Activated CD4-positive, alpha-beta T cell treated with anti-CD3 and anti-CD28 coated beads, Interleukin-2, Interleukin-6, amounts not matched to agents 100 ng/mL and 50 ng/mL, durations not matched to agents 16 hours and 8 hours (primary cell): Measurements from ENCODE around the gene PPT2.

Experiments
- DNase-seq: peaks from one replicate; pipeline ENCODE4 v3.0.0-alpha.2; 2020

The PPT2 gene

DNA sequence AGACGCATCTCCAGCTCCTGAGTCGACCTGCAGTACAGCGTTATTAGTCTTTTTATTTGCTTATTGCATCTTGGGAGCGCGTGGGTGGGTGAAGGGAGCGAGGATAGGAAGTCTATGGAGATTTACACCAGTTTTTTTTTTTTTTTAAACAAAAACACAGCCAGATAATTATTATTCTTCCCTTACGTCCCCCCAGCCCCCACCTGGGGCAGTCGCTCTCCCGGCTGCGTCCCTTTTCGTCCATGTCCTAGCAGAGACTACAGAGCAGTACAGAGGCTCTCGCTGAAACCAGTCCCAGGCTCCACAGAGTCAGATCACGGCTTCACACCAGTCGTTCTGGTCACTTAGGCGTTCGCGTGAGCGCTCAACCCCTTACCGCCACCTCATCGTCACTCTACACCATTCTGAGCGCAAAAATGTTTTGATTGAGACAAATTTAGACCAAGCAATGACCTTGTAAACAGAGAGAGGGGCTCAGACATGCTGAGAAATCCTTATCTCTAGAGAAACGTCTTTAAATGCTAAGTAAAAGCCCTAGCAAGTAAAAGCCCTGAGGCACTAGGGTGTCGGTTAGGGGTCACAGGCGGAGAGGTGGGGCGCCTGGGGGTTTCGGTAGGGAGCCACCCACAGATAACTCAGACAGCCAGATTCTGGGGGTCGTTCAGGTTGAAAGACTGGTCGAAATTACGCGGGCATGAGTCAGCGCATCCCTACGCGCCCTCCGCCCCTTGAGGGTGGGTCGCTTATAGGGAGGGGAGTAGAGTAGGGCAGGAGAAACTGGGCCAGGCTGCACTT is 975 bp upstream of the PPT2 start:
- no peak for DNase-seq

DNA sequence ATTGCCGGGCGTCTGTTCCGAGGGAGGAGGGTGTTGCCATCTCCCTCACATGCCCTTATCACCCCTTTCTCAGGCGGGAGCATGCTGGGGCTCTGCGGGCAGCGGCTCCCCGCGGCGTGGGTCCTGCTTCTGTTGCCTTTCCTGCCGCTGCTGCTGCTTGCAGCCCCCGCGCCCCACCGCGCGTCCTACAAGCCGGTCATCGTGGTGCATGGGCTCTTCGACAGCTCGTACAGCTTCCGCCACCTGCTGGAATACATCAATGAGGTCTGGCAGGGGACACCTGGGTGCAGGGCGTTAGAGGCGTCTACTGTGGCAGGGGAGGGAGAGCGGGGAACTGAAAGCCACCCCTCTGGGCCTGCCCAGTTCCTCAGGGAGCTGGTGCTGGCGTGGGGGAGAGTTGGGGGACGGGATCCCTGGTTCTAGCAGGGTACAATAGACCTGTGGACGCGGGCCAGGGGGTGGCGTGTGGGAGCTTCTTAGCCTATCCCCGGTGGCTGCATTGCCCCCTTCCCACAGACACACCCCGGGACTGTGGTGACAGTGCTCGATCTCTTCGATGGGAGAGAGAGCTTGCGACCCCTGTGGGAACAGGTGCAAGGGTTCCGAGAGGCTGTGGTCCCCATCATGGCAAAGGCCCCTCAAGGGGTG is 697 bp downstream of the PPT2 start:
- peak; percentile 66 for DNase-seq

DNA sequence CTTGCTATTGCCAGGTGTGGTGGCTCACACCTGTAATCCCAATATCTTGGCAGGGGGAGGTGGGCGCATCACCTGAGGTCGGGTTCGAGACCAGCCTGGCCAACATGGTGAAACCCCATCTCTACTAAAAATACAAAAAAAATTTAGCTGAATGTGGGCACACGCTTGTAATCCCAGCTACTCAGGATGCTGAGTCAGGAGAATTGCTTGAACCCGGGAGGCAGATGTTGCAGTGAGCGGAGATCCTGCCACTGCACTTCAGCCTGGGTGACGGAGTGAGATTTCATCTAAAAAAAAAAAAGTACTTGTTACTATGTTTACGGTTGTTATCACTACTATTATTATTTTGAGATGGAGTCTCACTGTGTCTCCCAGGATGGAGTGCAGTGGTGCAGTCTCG is 3.0 kb downstream of the PPT2 start:
- DNase-seq: no peak

DNA sequence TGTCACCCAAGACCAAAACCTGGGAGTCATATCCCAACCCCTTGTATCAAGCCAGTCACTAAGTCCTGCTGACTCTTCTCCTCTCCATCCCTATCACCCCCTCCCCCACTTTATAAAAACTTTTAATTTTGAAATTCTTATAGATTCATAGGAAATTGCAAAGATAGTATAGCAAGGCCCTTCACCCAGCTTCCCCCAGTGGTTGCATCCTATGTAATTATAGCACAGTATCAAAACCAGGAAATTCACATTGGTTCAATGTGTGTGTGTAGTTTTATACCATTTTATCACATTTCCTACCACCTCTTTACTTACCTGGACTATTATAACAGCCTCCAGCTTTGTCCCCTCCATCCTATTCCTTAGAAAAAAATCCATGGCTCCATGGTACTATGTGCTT is 4.1 kb downstream of the PPT2 start:
- no peak for DNase-seq

DNA sequence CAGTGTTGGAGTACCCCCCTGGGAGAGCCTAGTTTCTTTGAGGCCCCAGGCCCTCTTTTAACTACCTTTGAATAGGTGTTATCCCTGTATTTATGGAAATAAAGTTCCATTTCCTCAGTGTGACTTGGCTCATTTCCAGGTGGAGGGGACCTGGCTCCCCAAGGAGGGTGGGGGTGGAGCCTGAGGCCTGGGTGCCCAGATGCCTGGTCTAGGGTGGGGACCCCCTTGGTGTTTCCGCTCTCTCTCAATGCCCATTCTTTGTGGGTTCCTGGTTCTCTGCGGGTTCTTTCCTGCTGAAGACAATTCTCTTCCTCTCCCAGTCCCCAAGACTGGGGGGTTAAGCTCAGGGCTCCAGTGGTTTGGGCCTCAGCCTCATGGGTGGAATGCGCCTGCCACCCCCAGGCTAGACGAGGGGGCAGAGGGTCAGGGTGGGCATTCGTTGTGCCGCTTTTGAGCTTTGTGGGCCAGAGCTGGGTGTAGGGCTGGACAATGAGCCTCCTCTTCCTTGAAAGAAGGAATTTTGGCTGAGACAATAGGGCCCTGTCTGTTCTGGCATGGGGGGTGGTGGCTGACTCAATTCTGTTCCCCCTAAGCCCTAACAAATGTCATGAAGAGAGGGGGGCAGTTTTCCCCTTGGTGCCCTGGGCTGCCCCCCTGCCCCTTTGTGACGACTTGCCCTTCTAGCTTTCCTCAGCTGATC is 9.8 kb downstream of the PPT2 start:
- DNase-seq: no peak

DNA sequence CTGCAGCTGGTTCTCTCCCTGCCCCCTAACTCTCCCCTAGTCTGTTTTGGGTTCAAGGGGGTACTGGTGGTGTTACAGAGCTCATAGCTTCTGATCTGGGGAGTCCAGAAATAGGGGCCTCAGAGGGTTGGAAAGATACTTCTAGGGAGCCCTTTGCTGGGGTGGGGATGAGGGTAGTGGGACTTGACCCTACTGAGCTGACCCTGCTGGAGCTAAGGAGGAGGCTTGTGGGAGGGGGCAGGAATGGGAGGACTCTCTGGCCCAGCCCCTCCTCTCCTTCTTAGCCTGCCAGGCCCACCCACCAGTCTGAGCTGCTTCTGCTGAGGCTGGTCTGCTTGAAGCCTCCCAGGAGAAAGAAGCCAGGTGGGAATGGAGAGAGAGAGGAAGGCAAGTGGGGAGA is 10.4 kb downstream of the PPT2 start, which contains the start of gene EGFL8:
EGFL8 (plus strand) TSS at position 301 of the 400 bp plus-strand sequence. CDS start 1,571 bp downstream, outside the sequence.
- no peak for DNase-seq

DNA sequence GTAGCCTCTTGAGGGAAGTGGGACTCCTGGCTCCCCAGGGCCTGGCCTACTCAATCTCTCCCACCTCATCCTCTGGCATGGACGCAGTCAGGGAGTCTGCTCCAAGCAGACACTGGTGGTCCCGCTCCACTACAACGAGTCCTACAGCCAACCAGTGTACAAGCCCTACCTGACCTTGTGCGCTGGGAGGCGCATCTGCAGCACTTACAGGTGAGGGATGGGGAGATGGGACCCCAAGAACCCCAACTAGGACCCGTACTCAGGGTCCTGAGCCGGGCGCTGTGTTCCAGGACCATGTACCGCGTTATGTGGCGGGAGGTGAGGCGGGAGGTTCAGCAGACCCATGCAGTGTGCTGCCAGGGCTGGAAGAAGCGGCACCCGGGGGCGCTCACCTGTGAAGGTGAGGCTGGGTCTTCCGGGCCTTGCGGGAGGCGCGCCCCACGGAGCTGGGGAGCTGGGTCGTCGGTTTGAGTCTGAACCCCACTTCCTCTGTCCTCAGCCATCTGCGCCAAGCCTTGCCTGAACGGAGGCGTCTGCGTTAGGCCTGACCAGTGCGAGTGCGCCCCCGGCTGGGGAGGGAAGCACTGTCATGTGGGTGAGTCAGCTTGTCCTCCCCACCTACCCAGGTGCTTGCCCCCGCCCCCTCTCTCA is 12.6 kb downstream of the PPT2 start:
- no peak for DNase-seq

DNA sequence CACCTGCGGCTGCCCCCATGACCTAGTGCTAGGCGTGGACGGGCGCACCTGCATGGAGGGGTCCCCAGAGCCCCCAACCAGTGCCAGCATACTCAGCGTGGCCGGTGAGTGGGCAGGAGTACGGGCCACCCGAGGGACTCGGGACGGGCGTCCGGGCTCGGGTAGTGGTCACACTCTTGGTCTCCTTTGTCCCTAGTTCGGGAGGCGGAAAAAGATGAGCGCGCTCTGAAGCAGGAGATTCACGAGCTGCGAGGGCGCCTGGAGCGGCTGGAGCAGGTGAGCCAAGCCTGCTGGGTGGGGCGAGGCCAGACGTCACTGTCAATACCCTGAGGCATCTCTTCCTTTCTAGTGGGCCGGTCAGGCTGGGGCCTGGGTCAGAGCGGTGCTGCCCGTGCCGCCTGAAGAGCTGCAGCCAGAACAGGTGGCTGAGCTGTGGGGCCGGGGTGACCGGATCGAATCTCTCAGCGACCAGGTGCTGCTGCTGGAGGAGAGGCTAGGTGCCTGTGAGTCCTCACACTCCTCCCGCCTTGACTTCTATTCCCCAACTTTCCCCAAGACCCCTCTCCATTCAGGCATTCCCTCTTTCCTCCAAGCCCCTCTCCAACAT is 13.3 kb downstream of the PPT2 start:
- no peak for DNase-seq

DNA sequence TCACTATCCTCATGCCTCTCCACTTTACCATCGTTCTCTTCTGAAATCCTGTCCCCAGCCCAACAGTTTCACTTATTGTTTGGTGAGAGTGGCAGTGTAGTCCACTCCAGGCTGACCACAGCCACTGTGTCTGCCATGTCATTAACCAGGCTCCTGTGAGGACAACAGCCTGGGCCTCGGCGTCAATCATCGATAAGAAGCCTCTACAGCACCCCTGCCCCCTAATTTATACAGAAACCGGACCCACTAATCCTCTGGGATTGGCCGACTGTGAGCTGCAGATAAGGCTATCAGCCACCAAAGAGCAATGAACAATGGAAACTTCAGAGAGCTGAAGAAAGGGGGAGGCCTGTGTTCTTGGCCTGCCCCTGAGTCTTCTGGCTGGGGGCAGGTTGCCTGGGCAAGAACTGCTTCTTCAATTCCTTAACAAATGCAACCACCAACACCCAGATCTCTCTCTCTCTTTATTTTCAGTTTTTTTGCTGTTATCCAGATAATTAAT is 13.9 kb downstream of the PPT2 start:
- DNase-seq: no peak

DNA sequence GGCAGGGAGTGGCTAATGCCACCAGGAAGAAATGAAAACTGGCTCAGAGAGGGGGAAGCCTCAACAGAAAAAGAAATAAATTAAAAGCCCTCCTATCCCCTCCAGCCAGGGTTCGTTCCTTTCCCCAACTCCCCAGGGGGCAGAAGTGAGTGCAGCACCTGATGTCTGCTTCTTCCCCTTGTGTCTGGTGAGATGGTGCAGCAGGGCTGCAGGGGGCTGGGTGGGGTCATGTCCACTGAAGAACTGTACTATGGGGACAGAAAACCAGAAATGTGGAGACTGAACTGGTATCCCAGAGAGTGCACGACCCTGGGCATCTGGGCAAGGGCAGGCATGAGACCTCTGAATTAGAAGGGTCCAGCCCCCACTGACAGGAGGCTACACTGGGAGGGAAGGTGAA is 14.4 kb downstream of the PPT2 start:
- no peak for DNase-seq

DNA sequence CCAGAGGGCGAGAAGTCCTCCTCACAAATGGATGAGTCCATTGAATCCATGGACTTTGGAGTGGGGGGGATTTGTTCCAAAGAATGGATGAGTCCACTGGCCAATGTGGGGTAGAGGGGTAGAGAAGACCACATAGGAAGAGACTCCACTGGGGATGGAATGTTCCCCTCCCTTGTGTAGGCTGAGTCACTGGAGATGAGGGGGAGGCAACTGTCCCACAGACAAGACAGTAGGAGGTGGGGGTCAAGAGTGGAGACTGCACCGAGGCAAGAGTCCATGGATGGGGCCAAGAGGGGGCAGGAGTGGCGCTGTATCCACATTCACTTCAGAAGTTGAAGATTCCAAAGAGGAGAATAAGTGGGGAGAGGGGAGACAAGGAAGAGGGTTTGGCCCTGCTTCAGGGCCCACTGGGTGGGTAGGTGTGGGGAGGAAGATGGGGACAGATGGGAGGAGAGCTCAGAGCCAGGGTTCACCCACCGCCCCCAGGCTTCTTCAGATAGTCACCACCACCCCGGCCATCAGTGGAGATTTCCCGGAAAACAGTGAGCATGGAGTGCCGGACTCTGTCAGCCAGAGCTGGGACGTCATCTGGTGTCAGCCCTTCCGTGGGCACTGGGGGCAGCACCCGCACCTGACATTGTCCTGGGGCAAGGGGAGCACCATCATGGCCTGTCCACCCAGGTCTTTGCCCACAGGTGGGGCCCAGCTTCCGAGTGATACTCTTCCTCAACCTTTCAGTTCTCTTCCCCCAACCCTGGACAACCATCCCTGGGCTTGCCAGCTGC is 15.1 kb downstream of the PPT2 start:
- no peak for DNase-seq

DNA sequence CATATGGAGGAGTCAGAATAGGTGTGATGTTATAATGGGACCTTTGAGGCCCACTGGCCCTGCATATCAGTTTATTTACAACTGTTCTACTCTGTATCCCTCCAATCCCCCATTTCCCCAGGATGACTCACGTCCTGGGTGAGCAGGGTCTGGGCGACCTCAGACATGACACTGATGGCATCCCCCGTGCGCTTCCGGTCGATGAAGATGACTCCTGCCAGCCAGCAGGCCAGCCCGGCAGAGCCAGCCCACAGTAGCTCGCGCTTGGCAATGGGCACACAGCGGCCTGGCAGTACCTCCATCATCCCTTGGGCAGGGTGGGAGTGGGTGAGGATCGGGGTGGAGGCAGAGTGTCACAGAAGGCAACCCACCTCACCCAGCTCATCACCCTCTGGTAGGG is 16.4 kb downstream of the PPT2 start:
- no peak for DNase-seq

DNA sequence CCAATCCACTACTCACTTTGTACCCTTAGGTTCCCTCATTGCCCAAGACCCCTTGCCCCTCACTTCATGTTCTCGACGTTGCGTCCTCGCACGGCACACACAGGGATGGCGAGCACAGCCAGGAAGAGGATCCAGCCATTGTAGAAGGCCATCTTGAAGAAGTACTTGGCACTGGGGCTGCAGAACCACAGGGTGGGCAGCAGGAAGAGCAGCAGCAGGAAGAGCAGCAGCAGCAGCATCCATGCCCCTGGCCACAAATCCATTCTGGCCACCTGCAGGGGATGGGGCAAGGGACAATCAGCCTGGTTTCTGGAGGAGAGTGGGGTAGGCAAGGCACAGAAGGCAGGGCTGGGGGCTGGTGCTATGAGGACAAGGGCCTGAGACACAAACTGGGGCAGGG is 17.3 kb downstream of the PPT2 start:
- no peak for DNase-seq

DNA sequence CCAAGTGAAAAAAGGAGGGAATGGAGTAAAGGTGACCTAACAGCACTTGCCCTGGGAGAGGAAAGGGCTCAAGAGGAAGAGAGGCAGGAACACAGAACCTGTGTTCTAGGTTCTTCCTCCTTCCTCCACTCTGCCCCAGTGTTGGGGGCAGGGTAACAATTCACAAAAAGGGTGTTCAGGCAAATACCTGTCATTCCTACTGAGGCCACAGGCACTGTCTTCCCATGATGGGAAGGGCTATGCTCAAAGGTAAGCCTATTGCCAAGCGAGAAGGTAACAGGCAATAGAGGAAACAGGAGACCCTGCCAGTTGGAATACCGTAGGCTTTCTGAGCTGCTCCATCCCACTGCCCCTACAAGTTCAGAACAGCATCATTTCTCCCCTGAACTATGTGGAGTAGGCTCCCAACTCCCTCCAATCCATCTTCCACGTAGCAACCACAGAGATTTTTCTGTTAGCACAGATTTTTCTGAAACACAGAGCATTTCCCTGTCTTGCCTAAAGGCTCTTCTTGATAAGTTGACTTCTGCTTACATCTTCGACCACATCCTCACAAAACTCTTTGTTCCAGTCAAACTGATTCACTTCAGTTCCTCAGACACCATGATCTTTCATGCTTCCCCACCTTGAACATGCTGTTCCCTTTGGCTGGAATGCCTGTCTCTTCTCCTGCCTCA is 19.2 kb downstream of the PPT2 start:
- no peak for DNase-seq

DNA sequence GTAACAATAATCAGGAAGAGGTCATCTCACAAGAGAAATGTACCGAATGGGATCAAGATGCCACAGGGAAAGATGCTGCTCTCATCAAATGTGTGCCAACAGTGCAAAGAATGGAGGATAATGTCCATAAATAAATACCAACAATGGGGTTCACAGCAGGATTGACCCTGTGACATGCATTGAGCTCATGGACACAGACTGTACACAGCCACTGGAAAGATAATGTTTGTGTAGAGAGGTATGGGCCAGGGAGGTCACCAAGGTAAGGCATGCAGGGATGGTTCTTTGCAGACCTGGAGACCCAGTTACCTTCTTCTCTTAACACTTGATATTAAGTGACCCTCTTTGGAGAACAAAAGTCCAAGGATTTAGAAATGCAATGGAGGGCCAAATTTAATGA is 20.5 kb downstream of the PPT2 start:
- DNase-seq: no peak

DNA sequence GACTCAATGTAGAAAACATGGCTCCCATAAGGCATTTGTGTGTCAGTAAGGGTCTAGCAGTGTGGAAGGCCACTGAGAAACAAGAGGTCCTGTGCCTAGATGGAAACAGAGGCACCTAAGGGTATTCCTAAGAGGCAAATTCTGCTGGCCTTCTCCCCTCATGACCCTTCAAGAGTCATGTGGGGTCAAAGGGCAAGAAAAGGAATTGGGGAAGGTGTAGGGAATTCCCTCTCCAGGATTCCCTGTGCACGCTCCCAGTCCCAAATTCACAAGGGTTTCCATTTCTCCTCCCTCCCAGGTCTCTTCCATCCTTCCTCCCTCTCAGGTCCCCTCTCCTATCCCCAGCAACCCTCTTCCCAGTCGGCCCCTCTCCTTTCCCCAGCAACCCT is 21.4 kb downstream of the PPT2 start:
- no peak for DNase-seq

DNA sequence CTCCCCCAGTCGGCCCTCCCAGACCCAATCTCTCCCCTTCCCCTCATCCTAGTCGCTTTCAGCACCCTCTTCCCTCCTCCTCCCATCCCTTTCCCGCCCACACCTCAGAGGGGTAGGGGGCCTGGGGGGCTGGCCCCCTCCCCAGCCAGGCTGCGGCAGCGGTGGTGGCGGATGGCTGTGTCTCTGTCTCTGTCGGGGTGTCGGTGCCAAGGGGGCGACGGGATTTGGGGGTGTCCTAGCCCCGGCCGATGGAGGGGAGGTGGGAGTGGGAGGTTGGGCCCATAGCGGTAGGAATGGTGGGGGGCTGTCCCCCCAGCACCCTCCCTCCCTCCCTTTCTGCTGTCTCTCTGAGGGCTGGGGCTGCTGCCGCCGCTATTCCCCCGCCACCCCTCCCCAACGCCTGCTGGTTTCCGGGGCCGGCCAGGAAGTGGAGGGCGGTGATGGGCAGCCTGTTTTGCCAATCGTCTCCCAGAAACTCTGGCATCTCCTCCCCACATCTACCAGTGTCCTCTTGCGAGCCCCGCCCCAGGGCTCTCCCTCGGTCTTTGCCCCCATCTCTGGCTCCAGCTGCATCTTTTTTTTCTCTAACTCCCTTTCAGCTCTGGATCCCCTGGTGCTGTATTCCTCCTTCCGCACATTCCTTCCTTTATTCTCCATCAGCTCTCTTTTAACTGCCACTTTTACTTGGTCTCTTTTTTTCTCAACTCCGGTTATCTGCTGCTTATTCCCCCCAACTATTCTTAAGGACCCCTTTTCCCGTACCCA is 22.0 kb downstream of the PPT2 start, which contains the start of gene AGPAT1:
AGPAT1 (minus strand) TSS at position 374 of the 765 bp plus-strand sequence. CDS start 4,588 bp downstream, outside the sequence.
- peak; percentile 98 for DNase-seq

DNA sequence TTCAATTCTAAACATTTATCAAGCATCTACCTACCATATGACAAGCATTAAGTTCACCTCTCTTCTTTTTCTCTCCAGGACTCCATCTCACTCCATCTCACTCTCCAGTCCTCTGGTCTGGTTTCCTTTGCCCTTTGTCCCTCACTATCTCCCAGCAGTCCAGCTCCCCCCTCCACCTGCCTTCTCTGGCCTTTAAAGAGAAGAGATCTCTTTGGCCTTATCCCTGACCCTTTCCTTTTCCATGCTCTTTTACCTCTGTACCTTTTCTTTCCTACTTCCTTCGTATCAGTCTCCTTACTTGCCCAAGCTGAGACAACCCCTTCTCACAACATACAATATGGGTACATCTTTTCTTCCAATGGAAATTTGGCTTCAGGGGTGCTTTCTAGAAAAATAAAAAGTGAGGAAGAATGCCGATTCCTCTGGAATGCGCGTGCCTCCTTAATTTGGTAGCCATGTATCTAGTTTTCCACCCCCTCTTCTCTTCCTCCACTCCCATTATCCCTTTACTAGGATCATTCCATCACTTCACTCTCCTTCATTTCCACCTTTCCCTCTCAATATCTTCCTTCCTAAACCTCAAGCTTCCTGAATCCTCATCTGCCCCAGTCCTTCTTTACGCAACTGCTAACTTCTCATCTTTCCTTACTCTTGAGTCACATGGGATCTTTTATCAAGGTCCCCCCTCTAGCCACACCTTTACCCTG is 22.7 kb downstream of the PPT2 start:
- no peak for DNase-seq

DNA sequence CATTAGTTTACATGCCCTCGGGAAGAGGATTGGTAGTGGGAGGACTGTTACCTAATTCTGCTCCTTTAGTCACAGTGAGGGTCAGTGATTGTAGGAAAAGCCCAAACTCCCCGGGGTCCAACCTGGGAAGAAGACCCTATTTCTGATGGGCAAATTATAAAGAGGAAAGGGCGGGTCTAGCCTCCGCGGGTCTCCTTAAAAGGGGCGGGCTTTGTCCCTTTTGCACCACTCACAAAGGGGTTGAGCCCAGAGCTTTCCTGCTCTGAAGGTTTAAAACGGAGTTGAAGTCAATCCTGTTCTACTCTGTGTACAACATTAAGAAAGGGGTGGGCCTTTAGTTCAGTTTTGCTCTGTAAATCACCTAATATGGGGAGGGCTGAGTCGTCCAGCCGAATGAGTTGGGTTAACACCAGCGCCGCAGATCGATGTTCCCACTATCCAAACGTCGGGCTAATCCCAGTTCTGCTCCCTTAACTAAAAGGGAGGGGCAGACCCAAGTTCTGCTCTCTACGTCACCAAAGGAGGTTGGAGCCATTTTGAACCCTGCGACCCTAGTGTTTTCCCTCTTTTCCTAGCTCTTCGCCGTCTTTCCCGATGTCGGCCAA is 23.3 kb downstream of the PPT2 start:
- peak; percentile 61 for DNase-seq
